Effector CD4-positive, alpha-beta T cell (primary cell): ENCODE measurements around the gene AKR1C3.
"Not testable (repeated sequence)": the region's sequence is repeated elsewhere in the genome, so short reads cannot be mapped to it uniquely, and the experiment has no call there.

ENCODE experiments used
- DNase-seq: peaks from one replicate; pipeline ENCODE4 v3.0.0-alpha.2; 2020
- total RNA-seq: gene quantifications from one replicate; lab custom pipeline; 2026; lab: John Stamatoyannopoulos, UW

The AKR1C3 gene
- 1.1 reads per million for total RNA-seq

DNA sequence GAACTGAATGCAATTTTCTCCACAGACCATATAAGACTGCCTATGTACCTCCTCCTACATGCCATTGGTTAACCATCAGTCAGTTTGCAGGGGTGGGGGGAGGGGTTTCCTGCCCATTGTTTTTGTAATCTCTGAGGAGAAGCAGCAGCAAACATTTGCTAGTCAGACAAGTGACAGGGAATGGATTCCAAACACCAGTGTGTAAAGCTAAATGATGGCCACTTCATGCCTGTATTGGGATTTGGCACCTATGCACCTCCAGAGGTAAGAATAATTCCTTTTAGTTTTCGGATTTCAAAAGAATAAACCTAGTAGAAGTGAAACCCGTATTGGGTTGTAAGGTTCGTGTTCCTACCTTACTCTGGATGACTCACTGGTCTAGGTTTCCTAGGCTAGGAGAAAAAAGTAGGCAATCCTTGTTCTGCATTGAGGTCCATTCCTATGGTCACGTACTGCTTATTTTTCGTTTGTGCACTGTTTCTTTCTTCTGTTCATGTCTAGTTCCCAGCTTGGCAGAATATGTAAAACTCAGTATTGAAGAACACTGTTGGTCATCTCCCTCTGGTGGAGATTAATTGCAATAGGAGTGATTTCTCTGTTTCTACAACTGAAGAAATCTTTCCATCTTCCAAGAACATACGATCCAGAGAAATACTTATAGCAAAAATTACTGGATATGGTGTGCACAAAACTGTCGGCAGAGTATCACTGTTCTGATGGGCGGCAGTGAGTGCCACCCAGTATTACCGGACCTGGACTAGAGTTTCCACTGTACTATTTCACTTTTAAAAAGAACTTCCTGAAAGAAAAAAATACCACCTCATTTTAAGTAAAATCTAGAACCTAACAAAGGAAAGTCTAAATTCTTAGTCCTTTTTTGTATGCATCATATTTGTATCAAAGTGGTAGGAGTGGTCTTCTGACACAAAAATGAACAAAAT lies at the start of gene AKR1C3:
Gene AKR1C3, plus strand, starts transcription at position 150 of the 941 bp plus-strand sequence. Its CDS starts 31 bp downstream, at position 181.
- DNase-seq = no peak

DNA sequence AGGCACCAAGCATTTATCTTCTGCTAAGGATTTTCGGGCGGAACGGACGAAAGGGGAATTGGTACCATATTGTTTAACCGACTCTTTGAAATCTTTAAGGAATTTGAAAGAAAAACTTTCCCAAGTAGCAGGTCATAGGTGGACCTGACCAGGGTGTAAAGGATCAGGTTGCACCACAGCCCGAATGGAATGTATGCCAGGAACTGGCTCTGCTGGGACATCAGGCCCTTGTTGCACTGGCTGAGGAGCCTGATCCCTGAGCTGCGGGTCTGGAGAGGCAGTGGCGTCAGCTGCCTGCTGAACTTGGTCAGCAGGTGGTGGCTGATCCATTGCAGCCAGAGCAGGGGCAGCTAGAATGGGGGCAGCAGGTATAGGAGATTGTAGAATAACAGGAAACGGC lies 49.1 kb upstream of the AKR1C3 start:
- no peak for DNase-seq

- no peak for DNase-seq
Measured at GRCh38 chr10:5046410-5046809, 47.8 kb upstream of the AKR1C3 start.

GRCh38 chr10:5047055-5047454 lies 47.2 kb upstream of the AKR1C3 start:
- DNase-seq = not testable (repeated sequence)

GRCh38 chr10:5047912-5048628 lies 46.1 kb upstream of the AKR1C3 start:
- no peak for DNase-seq

DNA sequence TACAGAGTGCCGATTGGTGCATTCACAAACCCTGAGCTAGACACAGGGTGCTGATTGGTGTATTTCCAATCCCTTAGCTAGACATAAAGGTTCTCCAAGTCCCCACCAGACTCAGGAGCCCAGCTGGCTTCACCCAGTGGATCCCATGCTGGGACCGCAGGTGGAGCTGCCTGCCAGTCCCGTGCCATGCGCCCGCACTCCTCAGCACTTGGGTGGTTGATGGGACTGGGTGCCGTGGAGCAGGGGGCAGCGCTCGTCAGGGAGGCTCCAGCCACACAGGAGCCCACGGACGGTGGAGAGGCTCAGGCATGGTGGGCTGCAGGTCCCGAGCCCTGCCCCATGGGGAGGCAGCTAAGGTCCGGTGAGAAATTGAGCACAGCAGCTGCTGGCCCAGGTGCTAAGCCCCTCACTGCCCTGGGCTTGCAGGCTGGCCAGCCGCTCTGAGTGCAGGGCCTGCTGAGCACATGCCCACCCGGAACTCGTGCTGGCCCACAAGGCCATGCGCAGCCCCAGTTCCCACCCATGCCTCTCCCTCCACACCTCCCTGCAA lies 41.2 kb upstream of the AKR1C3 start:
- not testable (repeated sequence) for DNase-seq

DNA sequence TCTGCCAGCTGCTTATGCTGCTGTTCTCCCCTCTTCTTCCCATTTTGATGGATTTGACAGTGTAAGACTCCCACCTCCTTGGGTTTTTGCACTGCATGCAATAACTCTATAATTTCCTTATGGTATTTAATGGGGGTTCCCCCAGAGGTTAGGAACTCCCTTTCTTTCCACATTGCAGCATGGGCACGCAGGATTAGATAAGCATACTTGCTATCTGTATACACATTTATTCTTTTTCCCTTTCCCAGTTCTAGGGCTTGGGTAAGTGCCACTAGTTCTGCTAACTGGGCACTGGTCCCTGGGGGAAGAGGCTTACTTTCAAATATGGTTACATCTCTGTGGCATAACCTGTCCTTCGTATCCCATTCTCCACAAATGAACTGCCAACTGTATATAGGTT lies 39.4 kb upstream of the AKR1C3 start:
- DNase-seq = not testable (repeated sequence)

DNA sequence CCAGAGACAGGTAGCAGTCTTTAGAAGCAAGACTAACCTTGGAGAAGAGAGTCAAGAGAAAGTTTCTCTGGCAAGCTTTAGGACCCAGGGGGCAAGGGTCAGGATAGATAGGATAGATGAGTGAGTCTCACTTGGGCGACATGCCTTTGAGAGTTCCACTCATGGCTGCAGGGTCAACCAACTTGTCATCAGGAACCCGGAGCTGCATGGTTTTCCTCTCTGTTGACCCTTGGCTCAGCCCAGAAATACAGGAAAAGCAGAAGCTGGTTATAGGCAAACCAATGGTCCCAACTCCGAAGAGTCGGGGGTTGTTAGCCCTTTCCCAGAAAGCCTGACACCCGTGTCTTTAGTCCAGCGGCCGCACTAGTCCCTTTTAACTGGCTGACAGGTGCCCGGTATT lies 34.9 kb upstream of the AKR1C3 start:
- not testable (repeated sequence) for DNase-seq

DNA sequence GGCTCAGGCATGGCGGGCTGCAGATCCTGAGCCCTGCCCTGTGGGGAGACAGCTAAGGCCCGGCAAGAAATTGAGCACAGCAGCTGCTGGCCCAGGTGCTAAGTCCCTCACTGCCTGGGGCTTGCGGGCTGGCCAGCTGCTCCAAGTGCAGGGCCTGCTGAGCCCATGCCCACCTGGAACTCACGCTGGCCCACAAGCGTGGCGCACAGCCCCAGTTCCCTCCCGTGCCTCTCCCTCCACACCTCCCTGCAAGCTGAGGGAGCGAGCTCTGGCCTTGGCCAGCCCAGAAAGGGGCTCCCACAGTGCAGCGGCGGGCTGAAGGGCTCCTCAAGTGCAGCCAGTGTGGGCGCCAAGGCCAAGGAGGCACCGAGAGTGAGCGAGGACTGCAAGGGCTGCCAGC lies 33.4 kb upstream of the AKR1C3 start:
- DNase-seq = not testable (repeated sequence)

GRCh38 chr10:5064656-5065055 lies 29.6 kb upstream of the AKR1C3 start:
- no peak for DNase-seq

GRCh38 chr10:5068274-5068984 lies 25.8 kb upstream of the AKR1C3 start:
- DNase-seq = no peak

- DNase-seq = no peak
Measured at GRCh38 chr10:5070648-5071410, 23.4 kb upstream of the AKR1C3 start.

DNA sequence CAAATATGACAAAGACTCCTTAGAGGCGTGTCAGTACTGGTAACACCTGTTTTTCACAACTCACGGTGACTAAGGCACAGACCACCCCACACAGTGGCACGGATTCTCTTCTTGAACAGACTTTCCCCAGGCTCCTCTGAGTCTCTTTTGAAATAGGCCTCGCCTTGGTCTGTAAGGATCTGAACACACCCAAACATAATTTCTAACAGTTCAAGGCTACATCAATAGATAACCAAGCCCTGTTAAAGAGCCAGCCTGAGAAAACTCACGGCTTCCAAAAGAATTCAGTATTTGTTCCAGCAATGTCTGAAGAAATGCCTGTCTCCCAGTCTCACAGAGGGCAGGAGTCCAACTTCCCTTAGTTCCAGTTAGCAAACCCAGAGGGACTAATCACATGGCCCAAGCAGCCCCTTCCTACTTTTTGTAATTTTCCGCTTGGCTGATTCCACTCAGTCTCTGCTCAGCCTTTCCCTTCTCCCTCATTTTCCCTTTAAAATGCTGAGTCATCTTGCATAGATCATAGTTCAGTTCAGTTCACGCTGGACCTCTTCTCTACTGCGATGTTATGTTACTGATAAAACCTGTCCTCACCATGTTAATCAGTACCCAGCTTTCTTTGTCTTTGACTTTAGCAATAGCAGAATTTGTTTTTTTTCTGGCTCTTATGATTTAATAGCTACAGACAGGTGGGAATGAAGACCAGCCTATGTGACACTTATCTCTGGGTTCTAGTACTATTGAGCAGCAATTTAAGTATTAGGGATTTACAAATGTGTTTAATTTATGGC lies 22.6 kb upstream of the AKR1C3 start:
- no peak for DNase-seq

- DNase-seq = no peak
Measured at GRCh38 chr10:5073659-5074058, 20.6 kb upstream of the AKR1C3 start.

DNA sequence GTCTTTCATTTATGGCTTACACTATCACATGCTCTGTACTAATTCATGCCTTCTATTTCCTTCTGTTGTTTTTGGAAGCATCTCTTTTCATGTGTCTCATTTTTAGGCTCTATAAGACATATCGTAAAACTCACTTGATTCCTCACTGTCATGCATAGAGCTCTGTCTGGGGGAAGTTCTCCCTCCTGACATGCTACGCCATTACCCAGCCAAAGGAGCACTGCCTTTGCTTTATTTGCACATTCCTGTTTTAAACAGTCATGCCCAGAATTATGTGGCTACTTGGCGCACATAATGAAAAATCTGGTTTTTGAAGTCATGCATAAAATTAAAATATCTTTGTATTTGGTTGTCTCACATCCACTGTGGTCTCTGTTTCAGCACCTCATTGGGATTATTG lies 17.6 kb upstream of the AKR1C3 start:
- no peak for DNase-seq

DNA sequence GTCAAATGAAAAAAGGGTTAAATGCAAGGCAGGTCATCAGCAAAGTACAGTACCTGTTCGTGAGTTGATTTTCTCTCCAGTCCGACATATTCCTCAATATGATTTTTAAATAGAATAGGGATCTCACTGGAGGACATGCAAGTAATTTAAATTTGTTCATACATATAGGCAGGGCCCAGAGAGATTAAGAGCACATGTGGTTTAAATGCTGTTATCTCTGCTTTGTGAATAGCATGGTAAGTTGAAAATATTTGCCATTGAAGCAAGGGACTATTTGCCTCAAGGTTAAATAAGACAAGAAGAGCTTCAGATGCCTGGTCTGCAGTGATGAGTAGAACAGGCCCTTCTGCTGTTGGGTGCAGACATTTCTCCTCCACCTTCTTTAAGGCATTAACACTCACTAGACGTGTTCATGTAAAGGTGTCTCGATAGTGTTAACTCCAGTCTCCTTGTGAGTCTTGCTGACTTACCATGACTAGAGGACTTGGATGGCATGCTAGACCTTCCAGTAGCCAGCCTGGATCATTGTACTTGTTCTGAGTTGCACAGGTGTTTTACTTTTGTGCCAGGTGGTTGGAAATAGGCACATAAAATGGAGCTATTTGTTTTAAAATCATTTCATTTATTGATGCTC lies 15.6 kb upstream of the AKR1C3 start:
- DNase-seq = no peak

DNA sequence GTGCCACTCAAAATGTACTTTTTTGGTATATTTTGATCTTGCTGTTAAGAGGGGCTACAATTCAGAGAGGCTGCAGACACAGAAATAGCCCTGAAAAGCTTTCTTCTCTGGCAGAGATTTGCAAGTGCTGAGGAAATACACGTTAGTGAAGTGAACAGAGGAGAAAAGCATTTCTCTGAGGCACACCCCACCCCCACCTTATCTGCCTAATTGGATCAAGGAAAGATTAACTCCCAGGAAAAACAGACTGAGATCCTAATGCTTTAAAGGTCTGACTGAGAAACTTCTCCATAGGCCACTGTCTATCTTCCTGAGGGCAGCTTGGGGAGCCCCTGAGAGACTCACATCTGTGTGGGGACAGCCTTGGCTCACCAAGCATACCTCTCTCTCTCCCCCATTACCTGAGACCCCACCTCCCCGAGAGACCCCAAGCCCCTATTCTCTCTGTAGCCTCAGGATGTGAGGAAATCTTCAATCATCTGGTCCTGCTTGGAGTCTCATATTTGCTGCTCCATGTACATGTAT lies 14.8 kb upstream of the AKR1C3 start:
- no peak for DNase-seq

DNA sequence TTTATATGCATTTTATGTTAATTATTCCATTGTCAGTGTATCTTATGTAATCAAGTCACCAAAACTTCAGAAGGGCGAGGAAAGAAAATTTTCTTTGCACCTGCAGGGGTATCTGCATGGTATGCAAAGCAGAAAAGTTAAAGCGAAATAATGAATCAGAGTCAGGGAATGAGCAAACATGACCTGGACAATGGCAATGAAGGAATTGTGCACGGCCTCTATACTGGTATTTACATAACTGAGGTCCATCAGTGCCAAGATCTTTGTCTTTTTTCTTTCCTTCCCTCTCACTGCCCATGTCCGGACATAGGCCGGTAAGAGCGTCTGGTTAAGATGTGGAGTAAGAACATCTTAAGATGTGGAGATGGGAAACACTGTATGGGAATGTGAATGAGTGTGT lies 14.4 kb upstream of the AKR1C3 start:
- no peak for DNase-seq

GRCh38 chr10:5081091-5081490 lies 13.1 kb upstream of the AKR1C3 start:
- no peak for DNase-seq

DNA sequence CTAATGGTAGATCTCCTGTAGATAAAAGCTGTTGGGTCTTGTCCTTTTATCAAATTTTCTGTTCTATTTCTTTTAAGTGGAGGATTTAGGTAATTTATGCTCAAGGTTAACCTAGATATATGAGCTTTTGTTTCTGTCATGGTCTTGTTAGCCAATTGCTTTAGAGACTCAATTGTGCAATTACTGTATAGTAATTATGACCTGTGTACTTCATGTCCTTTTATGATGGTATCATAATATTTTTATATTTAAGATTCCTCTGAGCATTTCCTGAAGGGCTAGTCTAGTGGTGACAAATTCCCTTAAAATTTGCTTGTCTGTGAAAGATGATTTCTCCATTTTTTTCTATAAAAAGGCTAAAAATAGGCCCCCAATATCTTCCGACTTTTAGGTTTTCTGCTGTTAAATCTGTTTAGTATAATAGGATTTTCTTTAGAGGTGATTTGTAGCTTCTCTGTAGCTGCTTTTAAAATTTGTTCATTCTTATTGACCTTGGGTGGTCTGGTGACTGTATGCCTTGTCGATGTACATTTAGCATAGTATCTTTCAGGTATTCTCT lies 5.4 kb upstream of the AKR1C3 start:
- DNase-seq = no peak
